Pulmonary artery endothelial cell (primary cell): ENCODE measurements around the gene LRRC10. TPM values are rescaled to one million over a fixed set of nuclear protein-coding genes. Genes with fewer than 3 reads are reported as not detected.
"Not testable (repeated sequence)": the region's sequence is repeated elsewhere in the genome, so short reads cannot be mapped to it uniquely, and the experiment has no call there.

Source experiments
- DNase-seq: peaks from one replicate; pipeline ENCODE4 v3.0.0-alpha.2; 2011; ENCODE audit warnings: low read depth, low spot score
- total RNA-seq: library from RNA; depleted of rRNA; stranded (reverse); fragments of >200 nt; gene quantifications from 2 replicates; pipeline ENCODE4 v1.2.3, GENCODE V29; 2014

LRRC10 gene
- total RNA-seq, 1 donor from 2014 or later: not detected

GRCh38 chr12:69620077-69620476 is 9.4 kb upstream of the LRRC10 start:
- no peak for DNase-seq

- no peak for DNase-seq
These were observed 8.3 kb upstream of the LRRC10 start for GRCh38 chr12:69619050-69619449.

- no peak for DNase-seq
These were observed 5.3 kb upstream of the LRRC10 start for GRCh38 chr12:69616025-69616424.

GRCh38 chr12:69613351-69613750 is 2.6 kb upstream of the LRRC10 start:
- no peak for DNase-seq

- no peak for DNase-seq
These were observed 581 bp downstream of the LRRC10 start for GRCh38 chr12:69610126-69610525.

- DNase-seq: no peak
These were observed 2.6 kb downstream of the LRRC10 start for GRCh38 chr12:69608114-69608513.

GRCh38 chr12:69604275-69604674 is 6.4 kb downstream of the LRRC10 start:
- DNase-seq: not testable (repeated sequence)

GRCh38 chr12:69603556-69603955 is 7.2 kb downstream of the LRRC10 start:
- not testable (repeated sequence) for DNase-seq

GRCh38 chr12:69602954-69603353 is 7.8 kb downstream of the LRRC10 start:
- DNase-seq: no peak

GRCh38 chr12:69601962-69602685 is 8.6 kb downstream of the LRRC10 start:
- DNase-seq: no peak

GRCh38 chr12:69600804-69601203 is 9.9 kb downstream of the LRRC10 start:
- no peak for DNase-seq

- DNase-seq: no peak
These were observed 12.4 kb downstream of the LRRC10 start for GRCh38 chr12:69598174-69598753.

- DNase-seq: no peak
These were observed 15.0 kb downstream of the LRRC10 start for GRCh38 chr12:69595689-69596088.

GRCh38 chr12:69589082-69589481 is 21.6 kb downstream of the LRRC10 start:
- DNase-seq: no peak

- DNase-seq: no peak
These were observed 22.2 kb downstream of the LRRC10 start for GRCh38 chr12:69588527-69588926.

- DNase-seq: peak; percentile 85
These were observed 25.3 kb downstream of the LRRC10 start, which contains the start of gene CCT2 for GRCh38 chr12:69585189-69586062. Gene CCT2 (plus strand): TSS chr12:69585459. CDS start chr12:69585522, 63 bp downstream.

- DNase-seq: no peak
These were observed 27.5 kb downstream of the LRRC10 start for GRCh38 chr12:69583203-69583602.

GRCh38 chr12:69580074-69580473 is 30.6 kb downstream of the LRRC10 start:
- no peak for DNase-seq

- no peak for DNase-seq
These were observed 31.7 kb downstream of the LRRC10 start for GRCh38 chr12:69579029-69579428.

- DNase-seq: no peak
These were observed 32.4 kb downstream of the LRRC10 start for GRCh38 chr12:69578283-69578682.

GRCh38 chr12:69575346-69575745 is 35.4 kb downstream of the LRRC10 start:
- no peak for DNase-seq
